PC-9 (cell line): Measurements from ENCODE around the gene SELENOT. TPM values are rescaled to one million over a fixed set of nuclear protein-coding genes. Genes with fewer than 3 reads are reported as not detected.
A peak's percentile ranks its signal among the peaks of the same experiment; 100 is the strongest.

Experiments
- BruUV-seq: library from RNA; stranded (reverse); fragments of 400-500 nt; replicated peaks from 2 replicates; lab custom pipeline; 2021; lab: Mats Ljungman, UMichigan
- CTCF ChIA-PET: fragments of 300-600 bp; sonication (Branson Sonifier 250); formaldehyde crosslinking; loops from one replicate; lab custom pipeline; 2022; ENCODE audit warnings: antibody characterized with exemption; lab: Charles Lee
- POLR2A ChIA-PET: fragments of 300-600 bp; sonication (Branson Sonifier 250); formaldehyde crosslinking; loops from one replicate; lab custom pipeline; 2022; ENCODE audit warnings: antibody characterized with exemption; ENCODE audit not compliant: unreplicated experiment; lab: Charles Lee
- DNase-seq, 2 experiments: peaks; one replicate each; pipeline versions ENCODE4 v3.0.0 to v3.0.0-alpha.2; 2015 to 2022; ENCODE audit warnings: mixed read lengths in 1 of 2
- H2AFZ ChIP-seq: fragments of 200-600 bp; sonication (generic); 2 replicates; pipeline ENCODE4 v1.8.1; 2017; ENCODE audit warnings: antibody characterized with exemption
- H3F3A ChIP-seq: fragments of 200-600 bp; sonication (generic); 2 replicates; pipeline ENCODE4 v1.8.1; 2017; ENCODE audit warnings: antibody characterized with exemption, mild to moderate bottlenecking, low read depth; ENCODE audit not compliant: insufficient read depth
- H3K27ac ChIP-seq: fragments of 200-600 bp; sonication (generic); 2 replicates; pipeline ENCODE4 v1.6.1; 2016; ENCODE audit warnings: mixed run types
- H3K27me3 ChIP-seq: fragments of 200-600 bp; sonication (generic); 2 replicates; pipeline ENCODE4 v1.6.1; 2016; ENCODE audit warnings: low read depth, mixed run types; ENCODE audit not compliant: insufficient read depth
- H3K36me3 ChIP-seq: fragments of 200-600 bp; sonication (generic); 2 replicates; pipeline ENCODE4 v1.6.1; 2016; ENCODE audit warnings: low read depth, mixed run types
- H3K4me1 ChIP-seq: fragments of 200-600 bp; sonication (generic); replicated peaks from 2 replicates; pipeline ENCODE4 v1.6.1; 2016; ENCODE audit warnings: mixed run types; ENCODE audit not compliant: insufficient read depth
- H3K4me2 ChIP-seq: fragments of 200-600 bp; sonication (generic); 2 replicates; pipeline ENCODE4 v1.6.1; 2017; ENCODE audit warnings: mixed run types
- H3K4me3 ChIP-seq: fragments of 200-600 bp; sonication (generic); 2 replicates; pipeline ENCODE4 v1.6.1; 2016; ENCODE audit warnings: mixed run types
- H3K79me2 ChIP-seq: fragments of 200-600 bp; sonication (generic); 2 replicates; pipeline ENCODE4 v1.6.1; 2017; ENCODE audit warnings: low read depth, mixed run types
- H3K9me2 ChIP-seq: fragments of 200-600 bp; sonication (generic); 2 replicates; pipeline ENCODE4 v1.8.1; 2017; ENCODE audit warnings: mild to moderate bottlenecking; ENCODE audit not compliant: insufficient read depth
- H3K9me3 ChIP-seq: fragments of 200-600 bp; sonication (generic); 2 replicates; pipeline ENCODE4 v1.8.1; 2016; ENCODE audit warnings: low read depth; ENCODE audit not compliant: insufficient read depth
- H4K20me1 ChIP-seq: fragments of 200-600 bp; sonication (generic); 2 replicates; pipeline ENCODE4 v1.8.1; 2017; ENCODE audit not compliant: insufficient read depth
- CTCF ChIP-seq: fragments of 200-600 bp; sonication (generic); conservative IDR thresholded peaks from 2 replicates; pipeline ENCODE4 v1.6.1; 2017; ENCODE audit warnings: mixed run types, antibody characterized with exemption, mild to moderate bottlenecking, moderate library complexity
- EZH2 ChIP-seq: fragments of 200-600 bp; sonication (generic); IDR thresholded peaks from 2 replicates; pipeline ENCODE4 v1.8.0; 2017; ENCODE audit warnings: antibody characterized with exemption, low read depth
- intact Hi-C: fragments of 100-400 bp; cut with micrococcal nuclease; formaldehyde crosslinking; loops from one replicate; pipeline ENCODE4 v1.10.0; 2022; ENCODE audit not compliant: unreplicated experiment
- total RNA-seq: library from RNA; stranded (reverse); gene quantifications from 2 replicates; pipeline ENCODE4 v1.2.3, GENCODE V29; 2021

The SELENOT gene
- total RNA-seq, 1 experiment from 2014 or later = 84.1 TPM

GRCh38 chr3:150594150-150594549 lies 9.0 kb upstream of the SELENOT start:
- no peak overlapping the region for H3K4me2 ChIP-seq
- H3K4me3 ChIP-seq = no peak overlapping the region
- peaks cover 5% of the 10 kb centered on the region; the same call in 1 of the 2 replicates for H4K20me1 ChIP-seq
- intact Hi-C loops = loop anchor here (5.0 kb wide), 2 partner anchors 123 to 273 kb away; no protein-coding TSS in a partner anchor
- peaks cover 12% of the 10 kb centered on the region for H3F3A ChIP-seq
- TF ChIP-seq CTCF (no peak), EZH2 (no peak)
- peaks cover 91% of the 10 kb centered on the region for H3K79me2 ChIP-seq
- no peaks in the 10 kb centered on the region for H3K9me3 ChIP-seq
- no peak for DNase-seq
- POLR2A ChIA-PET = no interaction called here
- no peak overlapping the region for H2AFZ ChIP-seq
- H3K27me3 ChIP-seq = no peaks in the 10 kb centered on the region
- H3K9me2 ChIP-seq = no peaks in the 10 kb centered on the region; the same call in 1 of the 2 replicates
- no peak overlapping the region for H3K27ac ChIP-seq
- CTCF ChIA-PET = no interaction called here
- no TSS peak for BruUV-seq
- H3K36me3 ChIP-seq = peaks cover 10% of the 10 kb centered on the region; the same call in 1 of the 2 replicates
- H3K4me1 ChIP-seq = peaks cover 17% of the 10 kb centered on the region

GRCh38 chr3:150597646-150598045 lies 5.5 kb upstream of the SELENOT start:
- BruUV-seq = no TSS peak
- CTCF ChIA-PET = no interaction called here
- H4K20me1 ChIP-seq = no peaks in the 10 kb centered on the region; the same call in 1 of the 2 replicates

More at GRCh38 chr3:150597646-150598045, 5.5 kb upstream of the SELENOT start:
- intact Hi-C loops = no loop called here
- Histone ChIP-seq H3K9me3 (no peaks in the 10 kb centered on the region), H3K79me2 (peaks cover 96% of the 10 kb centered on the region), H3K4me1 (peaks cover 42% of the 10 kb centered on the region), H3K27ac (peak overlapping the region; percentile 93; the same call in 1 of the 2 replicates), H3K27me3 (no peaks in the 10 kb centered on the region), H3K36me3 (peaks cover 10% of the 10 kb centered on the region; the same call in 1 of the 2 replicates), H3F3A (peaks cover 36% of the 10 kb centered on the region), H3K4me2 (peak overlapping the region; percentile 93), H3K9me2 (no peaks in the 10 kb centered on the region; the same call in 1 of the 2 replicates), H2AFZ (no peak overlapping the region), H3K4me3 (no peak overlapping the region)
- TF ChIP-seq EZH2 (no peak), CTCF (no peak)
- POLR2A ChIA-PET = interaction anchor here (0.6 kb wide), 1 partner anchor 162 kb away, joined by 8 read pairs; no protein-coding TSS in a partner anchor
- DNase-seq = no peak
